Breast epithelium (tissue), 4 donors: ENCODE results near the gene F13A1. TPM values are rescaled to one million over a fixed set of nuclear protein-coding genes. Genes with fewer than 3 reads are reported as not detected.

Source experiments
- DNase-seq, 2 donors: peaks; one replicate each; pipeline ENCODE4 v3.0.0-alpha.2; 2019; ENCODE audit warnings: low spot score in 2 of 2
- H3K27ac ChIP-seq, 2 donors: fragments of 200-600 bp; sonication (generic) in 1 of 2; one replicate each; pipeline ENCODE4 v1.5.1; 2016 to 2019; ENCODE audit warnings: mild to moderate bottlenecking in 1 of 2
- H3K27me3 ChIP-seq, 2 donors: fragments of 200-600 bp; sonication (generic) in 1 of 2; one replicate each; pipeline versions ENCODE4 v1.5.1 to v1.6.0; 2017 to 2019; ENCODE audit warnings: control low read depth in 1 of 2, mild to moderate bottlenecking in 1 of 2
- H3K36me3 ChIP-seq: fragments of 200-600 bp; one replicate; pipeline ENCODE4 v1.5.1; 2019
- H3K4me1 ChIP-seq, 2 donors: fragments of 200-600 bp; sonication (generic); one replicate each; pipeline ENCODE4 v1.5.1; 2016 to 2019; ENCODE audit warnings: control low read depth in 1 of 2
- H3K4me3 ChIP-seq, 3 donors: fragments of 200-600 bp; sonication (generic); 1 replicate in 2 of 3; 2 replicates in 1 of 3; pipeline ENCODE4 v1.5.1; 2016 to 2019; ENCODE audit warnings: mild to moderate bottlenecking in 3 of 3, moderate library complexity in 2 of 3
- H3K9me3 ChIP-seq, 2 donors: fragments of 200-600 bp; sonication (generic) in 1 of 2; one replicate each; pipeline ENCODE4 v1.5.1; 2016 to 2019; ENCODE audit warnings: control low read depth in 1 of 2
- CTCF ChIP-seq, 3 donors: fragments of 450-650 bp; IDR thresholded peaks; one replicate each; pipeline ENCODE4 v1.5.1; 2016 to 2017; ENCODE audit warnings: antibody characterized with exemption in 3 of 3, mild to moderate bottlenecking in 3 of 3, moderate library complexity in 3 of 3
- POLR2A ChIP-seq: fragments of 450-650 bp; IDR thresholded peaks from one replicate; pipeline ENCODE4 v1.6.1; 2016; ENCODE audit warnings: antibody characterized with exemption, mild to moderate bottlenecking, moderate library complexity
- POLR2AphosphoS5 ChIP-seq, 3 donors: sonication (generic); formaldehyde crosslinking; IDR thresholded peaks; one replicate each; pipeline ENCODE4 v1.6.1; 2017; ENCODE audit warnings: antibody characterized with exemption in 3 of 3
- intact Hi-C: fragments of 100-400 bp; cut with DNase I; formaldehyde crosslinking; loops from one replicate; pipeline ENCODE4 v1.15.1; 2023; ENCODE audit warnings: low total_unique reads
- total RNA-seq, 3 donors: library from RNA; depleted of rRNA; stranded (reverse); fragments of >200 nt; gene quantifications; one replicate each; pipeline ENCODE4 v1.1.0, GENCODE V29; 2016

F13A1 gene
- total RNA-seq, 3 donors from 2014 or later = 45.6 to 357 (median 53.3) TPM

- intact Hi-C loops = no loop called here
- no peak overlapping the region for H3K4me3 ChIP-seq
- no peaks in the 10 kb centered on the region for H3K9me3 ChIP-seq
- TF ChIP-seq CTCF (IDR thresholded peaks at IDR 0.05) = no peak
- TF ChIP-seq POLR2AphosphoS5 (IDR thresholded peaks at IDR 0.05) = no peak
- TF ChIP-seq POLR2A = no peak
- H3K27me3 ChIP-seq = no peaks in the 10 kb centered on the region
- no peak for DNase-seq
- H3K36me3 ChIP-seq = no peaks in the 10 kb centered on the region
- H3K27ac ChIP-seq = no peak overlapping the region
- H3K4me1 ChIP-seq = no peaks in the 10 kb centered on the region
Measured at GRCh38 chr6:6217855-6218758, 102.4 kb downstream of the F13A1 start.

DNA sequence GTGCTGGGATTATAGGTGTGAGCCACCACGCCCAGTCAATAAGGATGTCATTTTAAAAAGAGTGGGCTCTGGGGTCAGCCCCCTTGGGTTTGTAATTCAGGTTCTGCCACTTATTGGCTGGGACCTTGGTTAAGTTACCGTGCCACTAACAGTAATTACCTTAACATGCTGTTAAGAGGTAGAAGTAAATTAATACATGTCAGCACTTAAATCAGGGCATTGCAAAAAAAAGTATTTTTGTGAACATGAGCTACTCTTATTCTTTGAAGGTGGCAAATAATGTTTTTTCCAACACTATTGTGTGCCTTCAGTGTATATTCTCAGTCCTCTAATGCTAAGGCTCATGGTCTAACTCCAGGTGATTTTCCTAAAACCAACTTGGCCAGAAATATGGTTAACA, 109.5 kb downstream of the F13A1 start:
- no peak for DNase-seq
- Histone ChIP-seq H3K4me3 (no peak overlapping the region), H3K27me3 (no peaks in the 10 kb centered on the region), H3K36me3 (no peaks in the 10 kb centered on the region), H3K27ac (no peak overlapping the region), H3K9me3 (peaks cover 0 to 9% of the 10 kb centered on the region in 2 donors), H3K4me1 (no peaks in the 10 kb centered on the region)
- TF ChIP-seq CTCF (IDR thresholded peaks at IDR 0.05) = no peak
- TF ChIP-seq POLR2A = no peak
- TF ChIP-seq POLR2AphosphoS5 (IDR thresholded peaks at IDR 0.05) = no peak
- intact Hi-C loops = no loop called here

DNA sequence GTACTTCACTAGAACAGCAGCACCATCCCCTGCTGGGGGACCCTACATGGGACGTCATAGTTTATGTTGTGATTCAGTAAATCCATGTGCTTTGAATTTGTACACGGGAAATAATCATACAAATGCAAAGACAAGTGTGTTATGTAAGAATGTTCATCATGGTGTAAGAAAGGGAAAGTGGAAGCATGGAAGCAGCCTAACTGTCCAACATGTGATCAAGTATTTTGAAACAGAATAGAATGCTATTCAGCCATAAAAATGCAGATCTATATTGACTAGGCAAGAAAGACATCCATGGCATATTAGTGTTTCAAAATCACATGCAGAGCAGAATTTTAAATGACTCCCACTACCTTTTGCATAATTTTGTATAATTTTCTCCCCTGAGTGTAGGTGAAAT, 117.6 kb downstream of the F13A1 start:
- intact Hi-C loops = no loop called here
- Histone ChIP-seq H3K9me3 (peaks cover 0 to 3% of the 10 kb centered on the region in 2 donors), H3K4me1 (no peaks in the 10 kb centered on the region), H3K27me3 (no peaks in the 10 kb centered on the region), H3K27ac (no peak overlapping the region), H3K36me3 (no peaks in the 10 kb centered on the region), H3K4me3 (no peak overlapping the region)
- no peak for DNase-seq
- TF ChIP-seq CTCF (IDR thresholded peaks at IDR 0.05) = no peak
- TF ChIP-seq POLR2AphosphoS5 (IDR thresholded peaks at IDR 0.05) = no peak
- TF ChIP-seq POLR2A = no peak

DNA sequence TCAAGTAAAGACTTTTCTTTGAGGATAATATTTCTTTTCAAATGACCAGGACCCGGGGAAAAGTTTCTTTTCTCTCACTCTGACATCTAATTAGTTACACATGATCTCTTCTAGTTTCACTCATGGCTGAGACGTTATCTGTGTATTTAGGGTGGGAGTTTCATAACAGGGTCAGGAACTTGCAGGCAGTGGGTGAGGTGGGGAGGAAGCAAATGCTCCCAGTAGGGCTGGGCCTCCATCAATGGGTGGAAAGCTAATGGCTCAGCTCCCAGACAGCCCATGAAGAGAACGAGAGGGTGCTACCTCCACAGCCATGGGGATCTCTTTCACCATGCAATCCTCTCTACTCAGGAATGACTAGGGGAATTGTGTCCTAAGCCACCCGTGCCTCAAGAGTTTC, 119.3 kb downstream of the F13A1 start:
- no peak for DNase-seq
- Histone ChIP-seq H3K27me3 (no peaks in the 10 kb centered on the region), H3K9me3 (no peaks in the 10 kb centered on the region), H3K4me1 (no peaks in the 10 kb centered on the region), H3K36me3 (no peaks in the 10 kb centered on the region), H3K27ac (no peak overlapping the region), H3K4me3 (no peak overlapping the region)
- intact Hi-C loops = no loop called here
- no peak for TF ChIP-seq POLR2AphosphoS5 (IDR thresholded peaks at IDR 0.05)
- TF ChIP-seq CTCF (IDR thresholded peaks at IDR 0.05) = no peak

GRCh38 chr6:6199678-6200077, 120.8 kb downstream of the F13A1 start:
- intact Hi-C loops = no loop called here
- Histone ChIP-seq H3K36me3 (no peaks in the 10 kb centered on the region), H3K27ac (no peak overlapping the region), H3K27me3 (no peaks in the 10 kb centered on the region), H3K9me3 (no peaks in the 10 kb centered on the region), H3K4me1 (no peaks in the 10 kb centered on the region), H3K4me3 (no peak overlapping the region)
- DNase-seq = no peak
- TF ChIP-seq POLR2AphosphoS5 (IDR thresholded peaks at IDR 0.05) (no peak), CTCF (IDR thresholded peaks at IDR 0.05) (no peak), POLR2A (no peak)
